Stimulated activated effector memory CD8-positive, alpha-beta T cell treated with anti-CD3 and anti-CD28 coated beads, Interleukin-12 subunit alpha, Interleukin-12 subunit beta, amount 100 ng/mL, for 72 hours (primary cell): ENCODE results near the gene CNN1.
"Not testable (repeated sequence)": the region's sequence is repeated elsewhere in the genome, so short reads cannot be mapped to it uniquely, and the experiment has no call there.

ENCODE experiments used
- ATAC-seq: fragments of 150-1000 bp; cut with Tn5 transposase; 2 replicates; pipeline ENCODE4 v1.10.0; 2021
- DNase-seq, 2 donors: peaks; one replicate each; pipeline ENCODE4 v3.0.0; 2021 to 2022; ENCODE audit warnings: low spot score in 2 of 2
- H3K27ac Mint-ChIP-seq: one replicate; pipeline ENCODE4 v1.8.0; 2022; ENCODE audit warnings: mild to moderate bottlenecking, mixed read lengths
- H3K36me3 Mint-ChIP-seq: one replicate; pipeline ENCODE4 v1.8.0; 2022; ENCODE audit warnings: mild to moderate bottlenecking, mixed read lengths
- H3K4me1 Mint-ChIP-seq: one replicate; pipeline ENCODE4 v1.8.0; 2022; ENCODE audit warnings: mixed read lengths
- H3K4me3 Mint-ChIP-seq: one replicate; pipeline ENCODE4 v1.8.0; 2022; ENCODE audit warnings: mild to moderate bottlenecking, mixed read lengths
- H3K9me3 Mint-ChIP-seq: one replicate; pipeline ENCODE4 v1.8.0; 2022; ENCODE audit warnings: mixed read lengths

The CNN1 gene

GRCh38 chr19:11551603-11552235 is 13.1 kb downstream of the CNN1 start:
- H3K9me3 Mint-ChIP-seq: no peaks in the 10 kb centered on the region
- H3K36me3 Mint-ChIP-seq: peaks cover 31% of the 10 kb centered on the region
- H3K27ac Mint-ChIP-seq: no peak overlapping the region
- H3K4me3 Mint-ChIP-seq: no peak overlapping the region
- ATAC-seq: peak; percentile 34
- H3K4me1 Mint-ChIP-seq: peaks cover 25% of the 10 kb centered on the region
- no peak for DNase-seq

DNA sequence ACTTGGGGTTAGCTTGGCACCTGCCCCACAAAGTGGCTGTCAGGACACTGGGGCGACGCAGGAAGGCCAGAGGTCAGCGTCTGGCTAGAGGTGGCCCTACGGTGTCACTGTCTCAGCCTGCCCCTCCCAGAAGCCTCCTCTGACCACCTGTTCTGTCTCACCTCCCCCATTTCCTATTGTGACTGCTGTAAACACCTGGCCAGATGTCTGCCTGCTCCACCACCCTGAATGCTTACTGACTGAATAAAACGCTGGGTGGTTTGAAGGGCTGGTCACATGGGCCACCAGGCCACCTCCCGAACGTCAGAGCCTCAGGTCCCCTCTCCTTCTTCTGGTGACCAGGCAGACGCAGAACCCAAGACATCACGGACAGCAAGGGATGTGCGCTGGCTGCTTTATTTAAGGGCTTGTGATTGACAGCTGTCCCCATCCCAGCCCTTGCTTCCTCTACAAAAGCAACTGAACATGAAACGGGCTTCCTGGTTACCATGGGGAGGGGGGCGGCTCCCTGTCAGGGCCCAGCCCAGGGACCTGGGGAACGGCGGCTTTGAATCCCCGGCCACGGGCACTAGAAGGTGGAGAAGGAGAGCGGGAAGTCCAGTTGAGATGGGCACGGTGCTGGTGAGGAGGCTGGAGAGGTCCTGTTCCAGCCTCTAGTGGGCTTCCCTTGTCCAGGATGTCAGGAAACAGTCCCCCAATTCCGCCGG is 14.2 kb downstream of the CNN1 start:
- peaks cover 37% of the 10 kb centered on the region for H3K36me3 Mint-ChIP-seq
- DNase-seq (no peak), ATAC-seq (no peak)
- peak overlapping the region; percentile 37 for H3K27ac Mint-ChIP-seq
- no peaks in the 10 kb centered on the region for H3K9me3 Mint-ChIP-seq
- peaks cover 32% of the 10 kb centered on the region for H3K4me1 Mint-ChIP-seq
- H3K4me3 Mint-ChIP-seq: no peak overlapping the region

GRCh38 chr19:11554160-11554559 is 15.5 kb downstream of the CNN1 start:
- H3K4me1 Mint-ChIP-seq: peaks cover 40% of the 10 kb centered on the region
- no peak overlapping the region for H3K4me3 Mint-ChIP-seq
- no peaks in the 10 kb centered on the region for H3K9me3 Mint-ChIP-seq
- H3K27ac Mint-ChIP-seq: no peak overlapping the region
- H3K36me3 Mint-ChIP-seq: peaks cover 46% of the 10 kb centered on the region
- ATAC-seq (no peak), DNase-seq (no peak)

GRCh38 chr19:11555246-11555645 is 16.6 kb downstream of the CNN1 start:
- Mint-ChIP-seq H3K27ac (peak overlapping the region; percentile 50), H3K36me3 (peaks cover 49% of the 10 kb centered on the region), H3K9me3 (no peaks in the 10 kb centered on the region), H3K4me3 (no peak overlapping the region), H3K4me1 (peaks cover 47% of the 10 kb centered on the region)
- DNase-seq (no peak), ATAC-seq (no peak)

DNA sequence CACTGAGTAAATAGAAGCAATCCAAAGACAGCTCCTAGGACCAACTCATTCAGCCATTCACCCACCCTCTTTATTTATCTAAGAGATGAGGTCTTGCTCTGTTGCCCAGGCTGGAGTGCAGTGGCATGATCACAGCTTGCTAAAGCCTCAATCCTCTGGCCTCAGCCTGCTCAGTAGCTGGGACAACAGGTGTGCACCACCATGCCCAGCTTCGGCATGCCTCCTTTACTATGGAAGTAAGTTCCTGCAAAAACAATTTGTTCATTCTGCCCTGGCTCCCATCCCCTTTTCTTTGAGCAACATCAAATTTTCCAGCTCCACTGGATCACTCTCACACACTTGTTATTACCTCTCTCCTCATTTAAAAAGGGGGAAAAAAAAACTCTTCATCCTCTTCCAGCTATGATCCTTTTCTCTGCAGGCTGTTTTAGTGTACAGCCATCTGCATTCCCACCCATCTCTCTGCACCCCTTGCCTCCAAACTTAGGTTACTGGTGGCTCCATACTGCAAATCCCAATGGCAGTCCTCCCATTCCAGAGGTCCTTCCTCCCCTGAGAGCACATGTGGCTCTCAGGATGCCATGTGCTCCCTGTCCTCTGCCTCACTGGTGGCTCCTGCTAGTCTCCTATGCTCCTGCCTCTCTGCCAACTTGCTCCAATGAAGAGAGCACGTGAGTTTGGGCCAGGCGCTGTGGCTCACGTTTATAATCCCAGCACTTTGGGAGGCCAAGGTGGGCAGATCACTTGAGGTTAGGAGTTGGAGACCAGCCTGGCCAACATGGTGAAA is 18.2 kb downstream of the CNN1 start:
- peak overlapping the region; percentile 90 for H3K27ac Mint-ChIP-seq
- peak overlapping the region; percentile 84 for H3K4me3 Mint-ChIP-seq
- ATAC-seq: no peak
- peaks cover 49% of the 10 kb centered on the region for H3K36me3 Mint-ChIP-seq
- peaks cover 57% of the 10 kb centered on the region for H3K4me1 Mint-ChIP-seq
- DNase-seq: no peak
- H3K9me3 Mint-ChIP-seq: no peaks in the 10 kb centered on the region

GRCh38 chr19:11558881-11559828 is 20.5 kb downstream of the CNN1 start, which contains the start of gene ELOF1:
Gene ELOF1 (minus strand): TSS chr19:11559230. CDS start chr19:11554347, 4,883 bp downstream.
- peak within 1 kb of the TSS; percentile 84 for H3K4me3 Mint-ChIP-seq
- H3K9me3 Mint-ChIP-seq: no peaks in the 10 kb centered on the region
- peak; percentile 96 for ATAC-seq
- peaks cover 52% of the 10 kb centered on the region for H3K4me1 Mint-ChIP-seq
- H3K36me3 Mint-ChIP-seq: peaks cover 40% of the 10 kb centered on the region
- H3K27ac Mint-ChIP-seq: peak within 1 kb of the TSS; percentile 90
- peak; percentile 91 to 97 for DNase-seq

DNA sequence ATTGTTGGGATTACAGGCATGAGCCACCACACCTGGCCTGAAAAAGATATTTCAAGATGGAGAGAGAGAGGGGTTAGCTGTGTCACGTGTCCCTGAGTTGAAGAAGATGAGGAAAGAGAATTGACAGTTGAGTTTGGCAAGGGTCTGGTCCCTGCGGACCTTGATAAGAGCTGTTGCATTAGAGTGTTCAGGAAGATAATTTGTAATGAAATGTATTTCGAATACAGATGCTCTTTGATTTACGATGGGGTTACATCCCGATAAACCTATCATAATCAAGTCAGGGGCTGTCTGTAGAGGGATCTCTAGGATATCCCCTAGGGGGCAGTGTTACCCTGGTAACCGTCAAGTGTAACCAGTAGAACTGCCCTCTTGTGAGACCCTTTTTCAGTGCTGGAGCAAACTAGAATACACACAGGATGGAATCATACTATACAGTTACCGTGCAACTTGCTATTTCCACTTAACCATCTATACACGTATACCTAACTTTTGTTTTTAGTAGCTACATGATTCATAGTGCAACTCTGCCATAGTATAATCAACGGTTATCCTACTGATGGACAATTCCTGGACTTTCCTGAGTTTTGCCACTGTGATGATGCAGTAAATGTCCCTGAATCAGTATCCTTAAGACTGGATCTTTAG is 21.9 kb downstream of the CNN1 start:
- peak; percentile 31 to 74 for DNase-seq
- peaks cover 47% of the 10 kb centered on the region for H3K4me1 Mint-ChIP-seq
- H3K36me3 Mint-ChIP-seq: peaks cover 26% of the 10 kb centered on the region
- H3K27ac Mint-ChIP-seq: peak overlapping the region; percentile 58
- no peaks in the 10 kb centered on the region for H3K9me3 Mint-ChIP-seq
- ATAC-seq: peak; percentile 72
- H3K4me3 Mint-ChIP-seq: peak overlapping the region; percentile 84

DNA sequence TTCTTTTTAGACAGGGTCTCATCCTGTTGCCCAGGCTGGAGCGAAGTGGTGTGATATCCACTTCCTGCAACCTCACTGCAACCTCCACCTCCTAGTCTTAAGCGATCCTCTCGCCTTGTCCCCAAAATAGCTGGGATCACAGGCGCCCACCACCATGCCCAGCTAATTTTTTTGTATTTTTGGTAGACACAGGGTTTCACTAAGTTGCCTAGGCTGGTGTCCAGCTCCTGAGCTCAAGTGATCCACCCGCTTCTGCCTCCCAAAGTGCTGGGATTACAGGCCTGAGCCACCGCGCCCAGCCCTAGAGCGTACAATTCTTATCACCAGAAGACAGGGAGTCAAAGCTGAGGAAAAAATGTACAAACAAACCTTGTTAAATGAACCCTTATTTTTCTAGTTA is 24.9 kb downstream of the CNN1 start:
- Mint-ChIP-seq H3K9me3 (no peaks in the 10 kb centered on the region), H3K4me1 (peaks cover 30% of the 10 kb centered on the region), H3K36me3 (peaks cover 9% of the 10 kb centered on the region), H3K4me3 (no peak overlapping the region), H3K27ac (no peak overlapping the region)
- DNase-seq (no peak), ATAC-seq (no peak)

GRCh38 chr19:11564082-11564807 is 25.6 kb downstream of the CNN1 start:
- not testable (repeated sequence) for ATAC-seq, H3K9me3 Mint-ChIP-seq, H3K36me3 Mint-ChIP-seq, H3K4me3 Mint-ChIP-seq, H3K27ac Mint-ChIP-seq, DNase-seq
- peaks cover 27% of the 10 kb centered on the region for H3K4me1 Mint-ChIP-seq

- peaks cover 17% of the 10 kb centered on the region for H3K4me1 Mint-ChIP-seq
- ATAC-seq, H3K27ac Mint-ChIP-seq, DNase-seq, H3K4me3 Mint-ChIP-seq, H3K9me3 Mint-ChIP-seq, H3K36me3 Mint-ChIP-seq: not testable (repeated sequence)
These were observed 27.0 kb downstream of the CNN1 start for GRCh38 chr19:11565649-11565980.

GRCh38 chr19:11566164-11566563 is 27.5 kb downstream of the CNN1 start:
- Mint-ChIP-seq H3K9me3 (no peaks in the 10 kb centered on the region), H3K27ac (no peak overlapping the region), H3K4me3 (no peak overlapping the region), H3K4me1 (peaks cover 14% of the 10 kb centered on the region), H3K36me3 (no peaks in the 10 kb centered on the region)
- DNase-seq (no peak), ATAC-seq (no peak)

- H3K36me3 Mint-ChIP-seq: no peaks in the 10 kb centered on the region
- peaks cover 8% of the 10 kb centered on the region for H3K4me1 Mint-ChIP-seq
- no peak overlapping the region for H3K4me3 Mint-ChIP-seq
- DNase-seq (no peak), ATAC-seq (no peak)
- H3K9me3 Mint-ChIP-seq: no peaks in the 10 kb centered on the region
- no peak overlapping the region for H3K27ac Mint-ChIP-seq
These were observed 31.4 kb downstream of the CNN1 start for GRCh38 chr19:11570039-11570462.

DNA sequence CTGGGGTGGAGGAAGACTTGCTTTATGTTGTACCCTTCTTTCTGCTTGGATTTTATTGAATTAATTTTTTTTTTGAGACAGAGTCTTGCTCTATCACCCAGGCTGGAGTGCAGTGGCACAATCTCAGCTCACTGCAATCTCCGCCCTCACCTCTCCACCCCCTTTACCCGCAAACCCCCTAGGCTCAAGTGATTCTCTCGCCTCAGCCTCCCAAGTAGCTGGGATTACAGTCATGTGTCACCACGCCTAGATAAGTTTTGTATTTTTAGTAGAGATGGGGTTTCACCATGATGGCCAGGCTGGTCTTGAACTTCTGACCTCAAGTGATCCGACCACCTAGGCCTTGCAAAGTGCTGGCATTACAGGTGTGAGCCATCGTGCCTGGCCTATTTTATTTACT is 34.7 kb downstream of the CNN1 start:
- not testable (repeated sequence) for DNase-seq, H3K27ac Mint-ChIP-seq, H3K4me1 Mint-ChIP-seq, H3K9me3 Mint-ChIP-seq, H3K36me3 Mint-ChIP-seq, ATAC-seq, H3K4me3 Mint-ChIP-seq

GRCh38 chr19:11573763-11574162 is 35.1 kb downstream of the CNN1 start:
- not testable (repeated sequence) for ATAC-seq, H3K4me3 Mint-ChIP-seq, DNase-seq, H3K27ac Mint-ChIP-seq, H3K4me1 Mint-ChIP-seq, H3K36me3 Mint-ChIP-seq, H3K9me3 Mint-ChIP-seq
